Measurements from ENCODE around the gene CSF1.
"Not testable (repeated sequence)": the region's sequence is repeated elsewhere in the genome, so short reads cannot be mapped to it uniquely, and the experiment has no call there.

The CSF1 gene

DNA sequence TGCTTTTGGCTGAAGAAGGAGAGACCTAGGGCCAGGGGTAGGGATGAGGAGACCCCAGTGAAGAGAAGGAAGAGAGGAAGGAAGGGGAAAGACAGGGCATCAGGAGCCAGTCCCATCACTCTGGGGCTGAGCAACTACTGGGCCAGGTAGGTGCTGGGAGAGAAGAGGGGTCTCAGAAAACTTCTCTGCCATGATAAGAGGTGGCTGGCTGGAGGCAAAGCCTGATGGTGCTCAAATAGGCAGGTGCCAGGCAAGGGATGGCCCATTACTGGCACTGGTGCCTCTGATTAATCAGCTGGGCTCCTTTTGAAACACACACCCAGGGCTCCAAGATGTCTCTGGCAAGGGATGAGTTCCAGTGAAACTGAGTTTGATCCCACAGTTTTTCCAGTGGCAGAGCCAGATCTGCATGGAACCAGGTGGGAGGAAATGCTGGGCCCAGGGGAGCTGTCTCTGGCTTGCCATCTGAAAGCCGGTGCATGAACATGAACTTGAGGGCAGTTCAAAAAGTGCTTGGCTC is 2.8 kb downstream of the CSF1 start:
- DNase-seq (ENCODE audit: low spot score): no peak
- Histone ChIP-seq H3K27ac (peak overlapping the region; percentile 44 to 94), H3K4me3 (peak overlapping the region; percentile 82)
- TF ChIP-seq, protein P1, sequence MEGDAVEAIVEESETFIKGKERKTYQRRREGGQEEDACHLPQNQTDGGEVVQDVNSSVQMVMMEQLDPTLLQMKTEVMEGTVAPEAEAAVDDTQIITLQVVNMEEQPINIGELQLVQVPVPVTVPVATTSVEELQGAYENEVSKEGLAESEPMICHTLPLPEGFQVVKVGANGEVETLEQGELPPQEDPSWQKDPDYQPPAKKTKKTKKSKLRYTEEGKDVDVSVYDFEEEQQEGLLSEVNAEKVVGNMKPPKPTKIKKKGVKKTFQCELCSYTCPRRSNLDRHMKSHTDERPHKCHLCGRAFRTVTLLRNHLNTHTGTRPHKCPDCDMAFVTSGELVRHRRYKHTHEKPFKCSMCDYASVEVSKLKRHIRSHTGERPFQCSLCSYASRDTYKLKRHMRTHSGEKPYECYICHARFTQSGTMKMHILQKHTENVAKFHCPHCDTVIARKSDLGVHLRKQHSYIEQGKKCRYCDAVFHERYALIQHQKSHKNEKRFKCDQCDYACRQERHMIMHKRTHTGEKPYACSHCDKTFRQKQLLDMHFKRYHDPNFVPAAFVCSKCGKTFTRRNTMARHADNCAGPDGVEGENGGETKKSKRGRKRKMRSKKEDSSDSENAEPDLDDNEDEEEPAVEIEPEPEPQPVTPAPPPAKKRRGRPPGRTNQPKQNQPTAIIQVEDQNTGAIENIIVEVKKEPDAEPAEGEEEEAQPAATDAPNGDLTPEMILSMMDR (IDR thresholded peaks at IDR 0.05): no peak

DNA sequence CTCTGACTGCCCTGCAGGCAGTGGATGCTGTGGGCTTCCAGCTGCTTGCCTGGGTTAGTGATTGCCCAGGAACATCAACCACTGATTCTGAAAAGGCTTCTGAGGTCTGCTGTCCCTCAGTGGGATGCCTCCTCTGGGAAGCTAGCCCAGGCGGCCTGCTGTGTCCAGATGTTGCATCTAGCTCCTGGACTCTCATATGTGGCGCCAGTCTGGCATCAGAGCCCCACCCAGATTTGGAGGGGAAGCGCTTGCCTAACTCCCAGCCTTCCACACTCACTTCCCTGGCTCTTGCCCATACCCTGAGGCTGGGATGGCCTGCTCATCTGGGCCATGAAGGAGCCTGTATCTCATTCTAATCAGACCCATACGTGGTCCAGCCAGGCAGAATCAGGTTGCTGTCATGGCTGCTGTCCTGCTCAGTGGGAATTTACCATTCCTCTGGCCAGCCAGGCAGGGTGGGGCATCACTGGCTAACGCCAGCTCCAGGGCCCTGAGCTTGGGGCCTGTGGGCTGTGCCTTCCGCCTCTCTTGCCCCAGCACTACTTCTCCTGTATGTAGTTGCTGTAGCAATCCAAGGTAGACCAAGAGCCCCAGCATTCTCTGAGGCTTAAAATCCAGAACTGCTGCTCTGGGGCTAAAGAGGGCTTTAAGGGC is 4.1 kb downstream of the CSF1 start:
- Histone ChIP-seq H3K27ac (peak overlapping the region in 1 of 2 donors; percentile 94), H3K4me3 (peak overlapping the region; percentile 82)
- DNase-seq (ENCODE audit: low spot score): no peak
- TF ChIP-seq, protein P1 (IDR thresholded peaks at IDR 0.05): no peak

DNA sequence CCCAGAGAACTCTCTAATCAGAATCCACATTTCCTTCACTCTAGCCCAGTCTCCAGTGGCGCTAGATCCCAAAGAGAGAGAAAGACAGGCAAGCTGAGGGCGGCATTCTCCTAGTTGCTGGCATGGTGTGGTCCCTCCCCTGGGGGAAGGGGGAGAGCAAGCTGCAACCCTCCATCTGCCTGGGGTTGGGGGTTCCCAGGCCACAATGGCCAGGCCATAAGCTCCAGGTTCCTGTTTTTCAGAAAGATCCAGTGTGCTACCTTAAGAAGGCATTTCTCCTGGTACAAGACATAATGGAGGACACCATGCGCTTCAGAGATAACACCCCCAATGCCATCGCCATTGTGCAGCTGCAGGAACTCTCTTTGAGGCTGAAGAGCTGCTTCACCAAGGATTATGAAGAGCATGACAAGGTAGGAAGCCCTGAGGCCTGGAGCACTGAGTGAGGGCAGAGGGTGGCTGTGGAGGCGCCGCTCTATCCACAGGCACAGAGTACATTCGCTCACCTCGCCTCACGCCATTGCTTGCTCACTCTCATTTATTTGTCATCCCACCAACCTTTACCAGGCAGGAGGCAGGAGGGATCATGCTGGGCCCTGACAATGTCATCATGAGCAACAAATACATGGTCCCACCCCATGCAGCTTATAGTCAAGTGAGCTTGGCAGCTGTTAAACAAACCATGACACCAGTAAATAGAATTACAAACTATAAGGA is 6.6 kb downstream of the CSF1 start:
- peak overlapping the region in 1 of 2 donors; percentile 94 for H3K27ac ChIP-seq
- TF ChIP-seq, protein P1 (IDR thresholded peaks at IDR 0.05): no peak
- DNase-seq (ENCODE audit: low spot score): no peak

DNA sequence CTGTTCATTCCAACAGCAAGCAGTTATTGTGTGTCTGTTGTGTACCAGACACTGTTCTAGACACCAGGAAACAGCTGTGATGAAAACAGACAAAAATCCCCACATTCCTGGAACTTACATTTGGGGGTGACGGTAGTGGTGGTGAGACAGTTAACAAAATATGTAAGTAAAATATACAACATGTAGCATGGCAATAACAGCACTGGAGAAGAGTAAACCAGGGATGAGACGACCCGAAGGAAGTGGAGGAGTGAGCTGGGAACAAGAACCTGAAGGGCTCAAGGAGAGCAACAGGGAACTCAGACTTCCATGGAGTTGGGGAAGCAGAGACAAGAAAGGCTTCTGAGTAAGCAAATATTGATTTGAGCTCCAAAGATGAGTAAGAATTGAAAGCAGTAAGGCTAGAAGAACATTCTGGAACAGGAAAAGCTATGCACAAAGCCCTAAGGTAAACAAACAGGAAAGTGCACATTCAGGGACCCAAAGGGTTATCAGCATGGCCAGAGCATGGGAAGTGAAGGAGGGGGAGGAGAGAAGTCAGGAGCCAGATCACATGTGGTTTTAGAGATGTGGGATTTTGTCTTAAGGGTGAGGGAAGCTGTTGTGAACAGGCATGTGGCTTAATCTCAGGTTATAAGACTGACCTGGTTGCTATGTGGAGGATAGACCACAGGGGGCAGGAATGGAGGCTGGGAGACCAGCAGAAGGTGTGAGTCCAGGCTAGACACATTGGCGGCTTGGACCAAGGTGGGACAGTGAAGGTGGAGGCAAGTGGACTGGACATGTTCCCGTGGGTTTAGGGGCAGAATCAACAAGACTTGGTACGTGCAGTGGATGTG is 7.3 kb downstream of the CSF1 start:
- no peak for DNase-seq (ENCODE audit: low spot score)

More for the DNA sequence above, 6.6 kb downstream of the CSF1 start:
- H3K4me3 ChIP-seq: no peak overlapping the region

DNA sequence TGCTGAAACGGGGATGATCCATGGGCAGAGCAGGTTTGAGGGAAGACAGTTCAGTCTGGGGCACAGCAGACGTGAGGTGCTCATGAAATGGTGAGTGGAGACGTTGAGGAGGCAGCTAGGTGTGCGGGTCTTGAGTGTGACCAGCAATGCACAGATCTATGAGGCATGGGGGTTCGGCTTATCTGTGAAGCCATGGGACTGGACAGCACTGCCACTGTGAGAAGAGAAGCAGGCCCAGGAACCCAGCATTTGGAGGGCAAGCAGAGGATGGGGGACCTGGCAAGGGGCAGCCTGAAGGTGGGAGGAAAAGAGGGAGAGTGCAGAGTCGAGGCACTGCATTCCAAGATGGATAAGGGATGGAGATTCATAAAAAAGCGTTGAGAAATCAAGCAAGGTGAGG is 8.0 kb downstream of the CSF1 start:
- TF ChIP-seq, protein P1 (IDR thresholded peaks at IDR 0.05): no peak
- no peak overlapping the region for H3K27ac ChIP-seq
- no peak for DNase-seq (ENCODE audit: low spot score)

More for the DNA sequence above, 7.3 kb downstream of the CSF1 start:
- TF ChIP-seq, protein P1 (IDR thresholded peaks at IDR 0.05): no peak
- H3K4me3 ChIP-seq: no peak overlapping the region
- H3K27ac ChIP-seq: peak overlapping the region in 1 of 2 donors; percentile 94

DNA sequence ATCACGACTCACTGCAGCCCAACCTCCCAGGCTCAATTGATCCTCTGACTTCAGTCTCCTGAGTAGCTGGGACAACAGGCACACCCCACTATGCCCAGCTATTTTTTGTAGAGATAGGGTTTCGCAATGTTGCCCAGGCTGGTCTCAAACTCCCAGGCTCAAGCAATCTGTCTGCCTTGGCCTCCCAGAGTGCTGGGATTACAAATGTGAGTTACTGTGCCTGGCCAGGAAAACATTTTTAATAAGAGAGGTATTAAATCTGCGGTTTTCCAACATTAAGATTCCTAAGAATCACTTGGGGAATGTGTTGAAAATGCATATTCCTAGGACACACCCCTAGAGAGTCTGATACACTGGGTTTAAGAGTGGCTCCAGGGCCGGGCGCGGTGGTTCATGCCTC is 8.7 kb downstream of the CSF1 start:
- H3K4me3 ChIP-seq: no peak overlapping the region
- DNase-seq (ENCODE audit: low spot score): no peak
- H3K27ac ChIP-seq: peak overlapping the region in 1 of 2 donors; percentile 14
- TF ChIP-seq, protein P1 (IDR thresholded peaks at IDR 0.05): no peak

More for the DNA sequence above, 8.0 kb downstream of the CSF1 start:
- no peak overlapping the region for H3K4me3 ChIP-seq

DNA sequence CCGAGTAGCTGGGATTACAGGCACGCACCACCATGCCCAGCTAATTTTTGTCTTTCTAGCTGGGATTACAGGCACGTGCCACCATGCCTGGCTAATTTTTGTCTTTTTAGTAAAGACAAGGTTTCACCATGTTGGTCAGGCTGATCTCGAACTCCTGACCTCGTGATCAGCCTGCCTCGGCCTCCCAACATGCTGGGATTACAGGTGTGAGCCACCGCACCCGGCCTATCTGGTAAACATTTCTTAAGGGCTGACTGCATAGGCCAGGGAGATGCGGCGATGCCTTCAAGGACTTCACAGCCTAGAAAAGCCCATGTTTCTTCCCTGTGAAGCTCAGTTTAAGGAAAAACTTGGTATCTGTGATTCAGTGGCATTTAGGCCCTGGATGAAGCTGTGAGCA is 9.7 kb downstream of the CSF1 start:
- DNase-seq (ENCODE audit: low spot score); H3K4me3 ChIP-seq: not testable (repeated sequence)
- H3K27ac ChIP-seq: peak overlapping the region in 1 of 2 donors; percentile 7
